ENCODE results near the gene ARHGAP24.

GRCh38 chr4:85895755-85896154, 420.8 kb downstream of the ARHGAP24 start:
- TF ChIP-seq CTCF (IDR thresholded peaks at IDR 0.05) (no peak), POLR2A (IDR thresholded peaks at IDR 0.05) (no peak)

Data from esophagus squamous epithelium (tissue), 4 donors.